ENCODE data around the gene ERFL.

ERFL gene

DNA sequence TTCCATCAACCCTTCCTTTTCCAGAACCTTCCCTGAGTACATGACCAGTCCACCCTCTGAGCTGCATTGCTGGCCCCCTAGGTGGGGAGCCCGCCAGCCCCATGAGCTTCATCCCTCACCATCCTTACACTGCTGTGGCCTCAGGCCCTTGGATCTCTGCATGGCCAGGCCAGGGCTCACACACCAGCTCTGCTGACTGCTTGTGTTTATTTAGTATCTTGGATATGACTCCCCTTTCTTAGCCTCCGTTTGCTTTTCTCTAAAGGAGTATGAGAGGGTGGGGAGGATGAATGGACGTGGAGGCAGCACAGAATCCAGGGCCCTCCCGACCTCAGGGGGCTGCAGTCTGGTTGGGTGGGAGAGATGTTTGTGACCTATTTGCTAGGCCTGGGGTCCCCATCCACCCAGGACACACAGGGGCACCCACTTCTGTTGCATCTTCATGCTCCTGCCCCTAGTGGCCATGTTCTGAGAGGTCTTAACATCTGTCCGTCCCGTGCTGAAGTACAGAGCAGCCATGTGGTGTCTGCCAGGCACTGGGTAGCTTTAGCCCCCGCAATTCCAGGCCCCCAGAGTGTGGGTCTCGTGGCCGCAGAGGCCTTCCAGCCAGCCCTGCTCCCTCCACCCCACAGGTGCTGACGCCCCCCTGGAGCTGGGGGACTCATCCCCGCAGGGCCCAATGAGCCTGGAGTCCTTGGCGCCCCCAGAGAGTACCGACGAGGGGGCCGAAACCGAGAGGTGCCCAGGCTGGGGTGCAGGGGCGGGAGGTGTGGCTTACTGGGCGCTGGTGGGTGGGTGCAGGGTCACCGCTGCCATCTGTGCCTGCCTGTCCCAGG, 32.3 kb downstream of the ERFL start:
- no peak for FAIRE-seq

DNA sequence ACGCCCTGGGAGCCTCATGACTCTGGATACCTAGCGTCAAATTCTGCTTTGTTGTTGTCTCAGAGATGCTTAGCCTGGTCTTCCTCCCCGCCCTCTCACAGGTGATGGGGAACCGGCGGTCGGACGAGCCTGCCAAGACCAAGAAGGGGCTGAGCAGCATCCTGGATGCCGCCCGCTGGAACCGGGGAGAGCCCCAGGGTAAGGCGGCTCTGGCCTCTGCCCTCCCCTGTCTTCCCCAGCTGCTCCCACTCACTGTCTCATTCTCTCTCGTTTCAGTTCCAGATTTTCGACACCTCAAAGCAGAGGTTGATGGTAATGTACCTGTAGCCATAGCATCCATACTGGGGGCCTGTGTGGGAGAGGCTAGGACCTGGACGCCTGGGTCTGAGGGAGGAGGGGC, 33.9 kb downstream of the ERFL start:
- FAIRE-seq = no peak

DNA sequence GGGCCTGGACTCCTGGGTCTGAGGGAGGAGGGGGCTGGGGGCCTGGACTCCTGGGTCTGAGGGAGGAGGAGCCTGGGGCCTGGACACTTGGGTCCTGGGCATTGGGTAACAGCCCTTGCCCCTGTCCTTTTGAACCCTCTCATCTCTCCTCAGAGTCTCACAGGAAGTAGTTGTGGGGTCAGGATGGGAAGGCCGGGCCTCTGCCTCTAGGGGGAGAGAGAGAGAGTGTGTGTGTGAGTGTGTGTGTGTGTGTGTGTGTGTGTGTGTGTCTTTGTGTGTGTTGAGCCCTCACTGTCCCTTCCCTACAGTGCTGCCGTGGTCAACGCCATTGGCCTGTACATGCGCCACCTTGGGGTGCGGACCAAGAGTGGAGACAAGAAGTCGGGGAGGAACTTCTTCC, 34.4 kb downstream of the ERFL start:
- FAIRE-seq = no peak

DNA sequence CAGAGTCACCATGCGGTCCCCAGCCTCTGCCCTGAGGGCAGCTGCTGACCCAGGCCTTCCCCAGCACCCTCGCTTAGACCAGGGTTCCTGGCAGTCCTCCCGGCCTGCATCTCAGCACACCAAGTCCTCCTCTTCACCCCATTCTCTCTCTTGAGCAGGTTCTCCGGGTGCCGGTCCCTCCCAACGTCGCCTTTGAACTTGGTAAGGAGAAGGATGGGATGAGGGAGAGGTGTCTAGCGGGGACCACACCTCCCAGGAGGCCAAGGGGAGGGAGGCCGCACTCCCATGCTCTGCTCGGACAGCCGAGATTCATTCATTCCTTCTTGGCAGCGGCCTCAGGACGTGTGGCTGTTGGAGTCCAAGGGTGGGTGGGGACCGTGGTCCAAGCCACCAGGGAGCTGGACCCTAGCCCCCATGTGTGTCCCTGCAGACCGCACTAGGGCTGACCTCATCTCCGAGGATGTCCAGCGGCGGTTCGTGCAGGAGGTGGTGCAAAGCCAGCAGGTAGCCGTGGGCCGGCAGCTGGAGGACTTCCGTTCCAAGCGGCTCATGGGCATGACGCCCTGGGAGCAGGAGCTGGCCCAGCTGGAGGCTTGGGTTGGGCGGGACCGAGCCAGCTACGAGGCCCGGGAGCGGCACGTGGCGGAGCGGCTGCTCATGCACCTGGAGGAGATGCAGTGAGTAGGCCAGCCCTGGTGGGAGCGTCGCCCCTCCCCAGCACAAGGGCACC, 35.9 kb downstream of the ERFL start:
- no peak for FAIRE-seq

DNA sequence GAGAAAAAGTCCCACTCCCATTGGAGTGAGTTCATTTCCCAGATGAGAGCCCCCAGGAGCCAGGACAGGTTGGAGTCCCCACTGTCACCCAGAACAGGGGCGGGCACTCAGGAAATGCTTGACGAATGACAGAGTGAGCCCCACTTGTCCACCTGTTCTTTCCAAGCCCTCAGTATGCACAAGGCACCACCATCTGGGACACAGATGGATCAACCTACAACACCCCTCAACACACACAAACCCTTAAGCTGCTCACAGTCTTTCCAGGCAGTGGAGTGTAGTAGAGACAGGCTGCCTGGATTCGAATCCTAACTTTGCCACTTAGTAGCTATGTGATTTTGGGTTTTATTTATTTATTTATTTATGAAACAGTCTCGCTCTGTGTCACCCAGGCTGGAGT, 37.3 kb downstream of the ERFL start:
- no peak for FAIRE-seq

DNA sequence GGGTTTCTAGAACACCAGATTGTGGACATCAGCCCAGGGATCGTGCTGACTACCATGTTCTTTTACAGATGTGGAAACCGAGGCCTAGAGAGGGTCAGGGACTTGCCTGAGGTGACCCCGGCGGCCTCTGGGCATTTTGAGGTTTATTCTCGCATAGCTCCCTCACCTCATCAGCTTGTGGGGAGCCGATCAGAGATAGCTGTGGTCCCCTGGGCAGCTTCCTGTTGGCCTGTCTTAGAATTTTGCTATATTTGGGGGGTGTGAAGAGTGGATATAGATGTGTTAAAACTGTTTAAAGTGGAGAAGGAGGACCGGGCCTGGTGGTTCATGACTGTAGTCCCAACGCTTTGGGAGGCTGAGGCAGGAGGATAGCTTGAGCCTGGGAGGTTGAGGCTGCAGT, 38.4 kb downstream of the ERFL start:
- no peak for FAIRE-seq

DNA sequence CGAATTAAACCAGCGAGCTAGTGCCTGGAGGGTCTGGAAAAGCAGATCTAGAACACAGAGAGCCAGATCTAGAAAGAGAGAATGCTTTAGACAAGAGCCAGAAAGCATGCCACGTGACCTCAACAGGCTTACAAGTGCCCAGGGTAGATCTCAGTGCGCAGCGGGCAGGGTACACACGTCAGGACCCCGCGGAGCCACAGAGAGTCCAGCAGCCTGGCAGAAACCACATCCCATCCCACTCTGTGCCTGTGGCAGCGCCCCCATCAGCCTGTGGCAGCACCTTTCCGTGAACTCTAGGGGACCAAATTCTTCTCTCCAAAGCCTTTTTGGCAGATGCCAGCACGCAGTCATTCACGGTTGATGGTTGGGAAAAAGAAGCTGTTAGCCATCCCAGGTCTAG, 39.3 kb downstream of the ERFL start:
- no peak for FAIRE-seq

DNA sequence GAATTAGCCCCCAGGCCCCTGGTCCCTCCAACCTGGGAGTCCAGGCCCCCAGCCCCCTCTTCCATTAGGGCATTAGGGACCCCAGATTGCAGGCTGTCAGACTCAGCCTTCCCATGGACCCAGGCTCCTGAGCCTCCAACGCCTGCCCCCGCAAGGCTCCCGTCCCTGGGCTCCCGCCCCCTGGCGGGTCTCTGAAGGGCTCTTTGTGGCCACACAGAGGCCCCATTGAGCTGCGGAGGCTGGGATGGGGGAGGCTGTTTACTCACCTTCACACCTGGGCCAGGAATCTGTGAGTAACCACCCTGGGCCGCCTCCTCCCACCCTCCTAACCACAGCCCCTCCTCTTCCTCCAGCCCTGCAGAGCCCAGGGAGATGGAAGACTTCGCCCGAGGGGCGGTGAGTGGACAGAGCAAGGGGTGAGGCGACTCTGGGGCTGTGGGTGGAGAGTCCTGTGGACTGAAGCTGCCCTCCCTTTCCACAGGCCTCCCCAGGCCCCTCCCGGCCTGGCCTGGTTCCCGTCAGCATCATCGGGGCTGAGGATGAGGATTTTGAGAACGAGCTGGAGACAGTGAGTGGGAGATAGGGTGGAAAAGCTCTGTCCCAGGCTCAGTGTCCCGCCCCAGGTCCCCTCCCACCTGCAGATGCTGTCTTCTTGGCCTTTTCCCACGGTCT, 40.4 kb downstream of the ERFL start:
- no peak for FAIRE-seq

DNA sequence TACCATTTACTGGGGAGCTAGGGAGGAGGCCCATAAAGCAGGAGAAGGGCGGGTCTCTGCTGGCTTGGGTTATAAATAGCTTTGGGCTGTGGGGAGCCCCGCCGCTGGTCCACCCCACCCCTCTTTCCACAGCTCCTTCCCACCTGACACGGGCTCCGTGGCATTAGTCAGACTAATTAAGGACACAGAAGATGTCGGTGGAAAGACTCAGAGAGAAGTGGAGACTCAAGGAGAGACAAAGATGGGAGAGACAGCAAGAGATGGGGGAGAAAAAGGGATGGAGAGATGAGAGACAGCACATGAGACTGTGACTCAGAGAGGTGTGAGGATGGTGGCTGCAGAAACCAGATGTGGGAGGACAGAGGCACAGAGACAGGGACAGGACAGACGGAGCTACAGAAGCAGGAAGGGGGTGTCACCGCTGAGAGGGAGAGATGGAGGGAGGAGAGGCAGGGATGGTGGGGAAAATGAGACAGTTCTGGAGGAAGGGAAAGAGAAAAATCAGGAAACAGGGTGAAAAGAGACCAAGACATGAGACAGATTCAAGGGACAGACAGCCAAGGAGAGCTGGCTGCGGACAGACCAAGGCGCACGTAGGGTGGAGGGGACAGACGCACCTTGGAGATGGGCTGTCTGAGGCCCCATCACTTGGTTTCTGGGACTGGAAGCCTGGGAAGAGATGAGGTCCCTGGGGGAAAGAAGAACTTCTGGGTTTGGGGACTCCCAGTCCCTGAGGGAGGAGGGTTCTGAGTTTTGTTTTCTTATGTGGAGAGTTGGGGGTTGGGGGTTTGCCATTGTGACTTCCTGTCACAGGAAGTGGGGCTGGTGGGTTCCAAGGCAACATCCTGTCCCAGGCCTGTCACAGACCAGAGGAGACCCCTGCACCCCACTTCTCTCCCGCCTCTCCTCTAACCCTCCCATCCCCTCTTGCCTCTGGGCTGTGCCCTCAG, 41.2 kb downstream of the ERFL start:
- no peak for FAIRE-seq

DNA sequence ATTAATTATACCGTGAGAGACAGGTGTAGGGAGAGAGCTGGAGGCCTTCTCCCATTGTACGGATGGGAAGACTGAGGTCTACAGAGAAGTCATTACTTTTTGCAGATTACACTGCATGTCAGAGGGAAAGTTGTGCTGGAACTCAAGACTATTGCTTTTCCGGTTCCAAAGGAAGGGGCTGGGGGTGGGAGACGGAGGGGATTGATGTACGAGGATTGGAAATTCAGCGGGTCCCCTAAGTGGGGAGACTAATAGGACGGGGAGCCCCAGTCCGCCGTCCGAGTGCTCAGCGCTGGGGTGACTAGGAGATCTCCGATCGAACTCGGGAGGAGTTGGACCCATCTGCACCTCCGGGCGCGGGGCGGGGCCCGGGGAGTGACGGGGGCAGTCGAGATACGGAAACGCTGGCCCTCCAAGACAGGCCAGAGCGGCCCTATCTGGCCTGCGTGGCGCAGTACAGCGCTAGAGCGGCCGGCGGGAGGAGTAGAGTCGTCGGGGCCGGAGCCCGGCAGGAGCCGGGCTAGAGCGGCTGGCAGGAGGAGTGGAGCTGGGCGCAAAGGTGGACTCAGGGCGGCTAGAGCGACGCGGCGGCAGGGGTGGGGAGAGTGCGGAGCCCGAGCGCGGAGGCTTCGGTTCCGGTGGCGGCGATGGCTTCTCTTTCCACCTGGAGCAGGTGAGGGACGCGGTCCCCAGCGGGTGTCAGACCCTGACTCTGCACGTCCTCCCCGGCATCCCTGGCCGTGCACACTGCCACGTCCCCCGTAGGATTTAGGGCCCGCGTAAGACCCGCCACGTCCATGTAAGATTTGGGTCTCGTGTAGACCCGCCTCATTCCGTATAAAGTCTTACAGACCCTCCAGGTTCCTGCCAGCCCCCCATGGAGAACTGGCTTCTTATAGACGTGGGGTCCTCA, 44.2 kb downstream of the ERFL start:
- peak; percentile 60 for FAIRE-seq

DNA sequence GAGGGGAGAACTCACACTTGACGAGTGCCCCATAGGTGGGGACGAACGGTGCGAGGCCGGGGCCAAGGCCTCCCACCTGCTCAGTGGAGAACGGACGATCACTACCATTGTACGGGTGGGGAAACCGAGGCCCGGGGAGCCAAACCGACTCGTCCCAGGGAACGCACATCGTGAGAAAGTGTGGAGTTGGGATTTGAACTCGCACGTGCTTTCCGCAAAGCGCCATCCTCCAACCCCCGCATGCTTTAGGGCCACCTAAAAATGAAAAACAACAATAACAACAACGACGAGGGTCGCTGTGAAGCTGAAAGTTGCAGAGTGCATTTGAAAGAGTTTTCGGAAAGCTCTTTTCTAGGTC, 44.8 kb downstream of the ERFL start:
- FAIRE-seq = no peak

DNA sequence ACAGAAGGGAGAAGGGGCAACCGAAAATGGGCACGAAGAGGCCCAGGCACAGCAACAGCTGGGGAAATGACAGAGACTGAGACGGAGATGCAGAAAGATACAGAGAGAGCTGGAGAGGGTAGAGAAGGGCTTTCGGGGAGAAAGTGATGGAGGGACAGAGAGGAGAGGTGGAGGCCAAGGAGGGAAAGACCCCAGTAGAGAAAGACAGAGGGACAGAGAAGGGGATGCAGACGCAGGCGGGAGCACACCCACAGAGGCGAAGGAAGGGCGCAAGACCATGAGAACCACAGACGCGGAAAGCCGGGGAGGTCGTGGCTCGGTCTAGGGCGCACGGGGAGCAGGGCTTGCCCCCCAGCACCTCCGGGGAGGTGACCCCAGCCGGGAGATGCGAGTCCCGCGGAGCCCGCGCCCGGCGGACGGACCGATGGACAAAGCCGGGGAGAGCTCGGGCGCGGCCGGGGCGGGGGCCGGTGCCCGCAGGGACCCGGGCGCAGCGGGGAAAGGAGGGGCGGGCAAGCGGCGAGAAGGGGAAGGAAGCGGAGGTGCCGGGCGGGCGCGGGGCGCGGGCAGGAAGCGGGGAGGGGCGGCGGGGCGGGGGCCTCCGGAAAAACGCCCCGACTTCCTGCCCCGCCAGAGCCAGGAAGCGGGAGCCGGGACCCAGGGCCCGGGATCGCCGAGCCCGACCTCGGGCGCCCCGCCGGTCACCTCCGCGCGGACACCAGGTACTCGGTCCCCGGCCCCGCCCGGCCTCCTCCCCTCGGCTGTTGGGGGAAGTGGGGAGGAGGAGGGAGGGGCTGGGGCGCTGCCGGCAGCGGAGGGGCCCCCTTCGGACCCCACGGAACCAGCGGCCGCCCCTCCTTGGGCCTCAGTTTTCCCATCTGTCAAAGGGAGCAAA, 45.4 kb downstream of the ERFL start, which contains the start of gene ARHGEF1:
Gene ARHGEF1, plus strand, starts transcription at position 617 of the 895 bp plus-strand sequence. CDS start 4,899 bp downstream, outside the sequence.
- no peak for FAIRE-seq

DNA sequence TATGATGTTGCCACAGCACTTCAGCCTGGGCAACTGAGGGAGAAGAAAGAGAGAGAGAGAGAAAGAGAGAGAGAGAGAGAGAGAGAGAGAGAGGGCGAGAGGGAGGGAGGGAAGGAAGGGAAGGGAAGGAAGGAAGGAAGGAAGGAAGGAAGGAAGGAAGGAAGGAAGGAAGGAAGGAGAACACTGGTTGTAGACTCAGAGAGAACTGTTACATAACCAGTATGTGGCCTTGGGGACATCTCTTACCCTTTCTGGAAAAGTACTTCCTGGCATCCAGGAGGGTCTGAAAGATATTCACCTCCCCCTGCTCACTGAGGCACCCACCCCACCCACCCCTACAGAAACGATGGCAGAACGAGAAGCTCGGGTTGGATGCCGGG, 47.9 kb downstream of the ERFL start:
- no peak for FAIRE-seq

DNA sequence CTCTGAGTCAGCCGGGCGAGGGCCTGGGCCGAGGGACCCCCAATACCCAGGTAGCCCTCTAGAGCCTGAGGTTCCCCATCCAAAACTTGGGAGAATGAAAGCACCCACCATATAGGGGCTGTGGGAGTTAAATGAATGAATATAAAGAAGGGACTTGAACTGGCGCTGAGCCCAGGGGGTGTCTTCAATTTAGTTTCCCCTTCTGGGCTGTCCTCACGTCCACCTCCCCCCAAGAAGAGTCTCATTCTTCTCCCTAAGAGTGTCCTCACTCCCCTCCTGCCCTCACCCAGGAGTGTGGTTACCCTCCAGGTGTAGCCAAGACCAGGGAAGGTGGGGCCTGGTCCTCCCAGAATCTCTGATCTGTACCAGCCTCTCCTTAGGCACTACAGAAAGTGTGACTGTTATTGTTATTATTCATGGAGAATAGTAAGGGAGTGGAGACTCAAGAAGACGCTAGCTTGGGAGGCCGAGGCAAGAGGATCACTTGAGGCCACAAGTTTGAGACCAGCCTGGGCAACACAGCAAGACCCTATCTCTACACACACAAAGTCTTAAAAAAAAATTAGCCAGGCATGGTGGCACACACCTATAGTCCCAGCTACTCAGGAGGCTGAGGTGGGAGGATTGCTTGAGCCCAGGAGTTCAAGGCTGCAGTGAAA, 48.5 kb downstream of the ERFL start:
- FAIRE-seq = no peak

DNA sequence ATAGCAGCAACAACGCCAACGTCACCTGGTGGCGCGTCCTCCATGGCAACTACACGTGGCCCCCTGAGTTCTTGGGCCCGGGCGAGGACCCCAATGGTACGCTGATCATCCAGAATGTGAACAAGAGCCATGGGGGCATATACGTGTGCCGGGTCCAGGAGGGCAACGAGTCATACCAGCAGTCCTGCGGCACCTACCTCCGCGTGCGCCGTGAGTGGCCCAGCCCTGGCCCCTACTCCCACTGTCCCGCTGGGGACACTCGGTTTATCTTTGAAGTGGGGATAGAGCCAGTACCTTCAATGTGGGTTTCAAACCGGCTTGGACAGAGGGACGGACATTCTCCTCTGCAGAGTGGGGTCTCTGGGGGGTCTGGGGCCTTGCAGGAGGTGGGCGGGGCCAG, 49.2 kb downstream of the ERFL start:
- FAIRE-seq = no peak

DNA sequence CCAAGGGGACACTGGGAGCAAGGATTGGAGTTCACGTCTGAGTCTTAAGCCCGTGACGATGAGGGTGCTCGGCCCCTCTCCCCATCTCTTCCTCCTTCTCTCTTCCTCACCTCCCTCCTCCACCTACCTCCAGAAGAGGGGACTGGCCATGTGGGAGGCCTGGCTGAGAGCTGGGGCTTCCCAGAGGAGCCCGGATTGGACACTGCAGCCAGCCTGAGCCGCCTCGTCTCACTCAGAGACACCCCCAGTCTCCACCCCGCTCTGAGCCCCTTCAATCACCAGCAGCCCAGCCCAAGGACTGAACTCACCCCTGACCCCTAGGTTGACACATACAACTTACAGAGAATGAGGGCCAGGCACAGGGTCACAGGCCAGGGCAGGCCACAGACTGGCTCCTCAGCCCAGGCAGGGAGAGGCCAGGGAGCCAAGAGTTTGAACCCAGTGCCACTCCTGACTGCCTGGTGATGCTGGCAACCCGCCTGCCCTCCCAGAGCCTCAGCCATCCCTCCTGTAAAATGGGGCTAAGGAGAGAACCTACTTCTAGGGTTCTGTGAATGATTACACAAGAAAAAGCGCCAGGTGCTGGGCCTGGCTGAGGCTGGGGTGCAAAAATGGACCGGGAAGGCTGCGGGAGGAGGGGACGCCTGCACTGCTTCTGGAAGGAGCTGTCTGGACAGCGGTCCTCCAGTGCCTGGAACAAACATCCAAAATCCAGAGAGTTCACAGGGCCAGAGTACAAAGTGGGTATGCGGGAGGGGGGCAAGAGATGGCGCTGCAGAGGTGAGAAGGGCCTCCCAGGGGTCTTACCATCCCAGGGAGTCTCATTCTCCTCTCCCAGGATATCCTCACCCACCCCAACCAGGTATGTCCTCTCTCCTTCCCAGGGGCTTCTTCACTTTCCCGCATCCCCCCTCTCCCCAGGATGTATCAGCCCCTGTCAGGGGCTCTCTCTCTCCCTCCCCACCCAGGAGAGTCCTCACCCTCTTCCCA, 50.0 kb downstream of the ERFL start:
- FAIRE-seq = no peak

DNA sequence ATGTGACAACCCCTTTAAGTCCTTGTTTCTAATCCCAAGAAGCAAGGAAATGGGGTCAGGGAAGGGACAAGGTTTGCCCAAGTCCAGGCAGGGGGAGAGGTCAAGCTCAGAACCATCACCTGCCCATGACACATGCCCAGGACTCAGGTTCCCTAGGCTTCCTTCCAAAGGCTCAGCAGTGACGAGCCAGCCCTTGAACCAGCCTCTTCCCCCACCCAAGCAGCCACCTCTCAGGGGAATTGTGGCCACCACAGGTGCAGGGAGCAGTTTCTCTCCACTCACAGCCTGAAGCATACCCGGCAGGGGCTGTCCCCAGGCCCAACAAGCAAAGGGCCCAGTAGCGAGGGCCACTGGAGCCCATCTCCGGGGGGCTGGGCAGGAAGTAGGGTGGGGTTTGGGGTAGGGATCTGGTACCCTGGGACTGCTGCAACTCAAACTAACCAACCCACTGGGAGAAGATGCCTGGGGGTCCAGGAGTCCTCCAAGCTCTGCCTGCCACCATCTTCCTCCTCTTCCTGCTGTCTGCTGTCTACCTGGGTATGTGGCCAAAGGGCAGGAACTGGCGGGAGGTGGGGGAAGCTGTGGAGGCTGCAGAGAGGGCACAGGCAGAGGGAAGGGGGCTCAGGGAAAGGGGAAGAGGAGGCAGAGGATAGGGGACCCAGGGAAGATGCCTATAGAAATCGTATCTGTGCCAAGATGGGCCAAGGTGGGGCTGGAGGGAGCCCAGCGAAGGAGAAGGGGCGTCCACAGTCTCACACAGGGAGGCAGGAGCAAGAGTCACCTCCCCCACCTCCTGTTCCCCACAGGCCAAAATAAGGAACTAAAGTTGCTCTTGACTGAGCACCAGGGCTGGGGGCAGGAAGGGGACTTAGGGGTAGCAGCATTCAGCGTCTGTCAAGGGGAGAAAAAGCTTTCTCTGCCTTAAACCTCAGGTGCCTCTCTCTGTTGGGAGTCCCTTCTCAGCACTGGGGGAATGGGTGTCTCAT, 51.1 kb downstream of the ERFL start, which contains the start of gene CD79A:
Gene CD79A, plus strand, starts transcription at position 433 of the 986 bp plus-strand sequence. Its CDS starts 26 bp downstream, at position 459.
- FAIRE-seq = no peak
